AG04449 (cell line): ENCODE results near the gene USP3.
"Not testable (repeated sequence)": the region's sequence is repeated elsewhere in the genome, so short reads cannot be mapped to it uniquely, and the experiment has no call there.

ENCODE experiments used
- CTCF ChIA-PET: fragments of 350-600 bp; formaldehyde crosslinking; extraction: SDS; loops from one replicate; lab custom pipeline; 2021; ENCODE audit warnings: antibody characterized with exemption; lab: Yijun Ruan, JAX
- POLR2A ChIA-PET: fragments of 400-600, 350-600 bp; formaldehyde crosslinking; extraction: SDS; loops from one replicate; lab custom pipeline; 2020; ENCODE audit warnings: antibody characterized with exemption, inconsistent platforms; lab: Yijun Ruan, JAX
- DNase-seq: peaks from one replicate; pipeline ENCODE4 v3.0.0-alpha.2; 2010; ENCODE audit warnings: low read depth, low spot score
- H3K4me3 ChIP-seq: 2 replicates; pipeline ENCODE4 v1.5.1; 2011; ENCODE audit warnings: low read depth, mild to moderate bottlenecking, control low read depth, low read length
- CTCF ChIP-seq: IDR thresholded peaks from one replicate; pipeline ENCODE4 v1.5.1; 2011; ENCODE audit warnings: mild to moderate bottlenecking, moderate library complexity, low read length, control low read depth, inconsistent platforms; ENCODE audit not compliant: insufficient read depth; ENCODE audit errors: missing control alignments

Gene USP3

GRCh38 chr15:63611177-63611576, 106.8 kb downstream of the USP3 start:
- POLR2A ChIA-PET: no interaction called here
- TF ChIP-seq CTCF: no peak
- no peak for DNase-seq
- CTCF ChIA-PET: interaction anchor here (0.8 to 5.4 kb wide), 12 partner anchors 12 to 539 kb away, joined by 3 to 66 read pairs (median 6); partner anchors contain the start of gene FBXL22
- H3K4me3 ChIP-seq: no peak overlapping the region

GRCh38 chr15:63612300-63612699, 107.9 kb downstream of the USP3 start:
- no peak overlapping the region for H3K4me3 ChIP-seq
- no peak for DNase-seq
- no peak for TF ChIP-seq CTCF
- ChIA-PET POLR2A (no interaction called here), CTCF (interaction anchor here (0.7 to 5.4 kb wide), 5 partner anchors 11 to 457 kb away, joined by 3 to 66 read pairs (median 5); partner anchors contain the start of gene FBXL22)

GRCh38 chr15:63615935-63616334, 111.5 kb downstream of the USP3 start:
- DNase-seq: no peak
- ChIA-PET CTCF (no interaction called here), POLR2A (no interaction called here)
- TF ChIP-seq CTCF: no peak
- no peak overlapping the region for H3K4me3 ChIP-seq

- CTCF ChIA-PET, POLR2A ChIA-PET, DNase-seq, H3K4me3 ChIP-seq: not testable (repeated sequence)
Observed at GRCh38 chr15:63617147-63617546, 112.8 kb downstream of the USP3 start.

- H3K4me3 ChIP-seq, CTCF ChIA-PET, DNase-seq, POLR2A ChIA-PET: not testable (repeated sequence)
Observed at GRCh38 chr15:63617627-63618026, 113.2 kb downstream of the USP3 start.

- POLR2A ChIA-PET, DNase-seq, H3K4me3 ChIP-seq, CTCF ChIA-PET: not testable (repeated sequence)
Observed at GRCh38 chr15:63620760-63621159, 116.4 kb downstream of the USP3 start.

- no peak for DNase-seq
- POLR2A ChIA-PET: no interaction called here
- no peak for TF ChIP-seq CTCF
- no peak overlapping the region for H3K4me3 ChIP-seq
- CTCF ChIA-PET: interaction anchor here (0.9 to 3.1 kb wide), 3 partner anchors 10 to 14 kb away, joined by 3 to 14 read pairs (median 5); no protein-coding TSS in a partner anchor
Observed at GRCh38 chr15:63623232-63623969, 119.0 kb downstream of the USP3 start.

GRCh38 chr15:63626955-63627354, 122.6 kb downstream of the USP3 start:
- CTCF ChIA-PET: interaction anchor here (1.0 to 8.7 kb wide), 4 partner anchors 13 to 125 kb away, joined by 3 to 60 read pairs (median 5); no protein-coding TSS in a partner anchor
- DNase-seq: no peak
- POLR2A ChIA-PET: no interaction called here

More at GRCh38 chr15:63626955-63627354, 122.6 kb downstream of the USP3 start:
- no peak for TF ChIP-seq CTCF
- H3K4me3 ChIP-seq: no peak overlapping the region
